ENCODE data around the gene ZFP36L1. TPM values are rescaled to one million over a fixed set of nuclear protein-coding genes. Genes with fewer than 3 reads are reported as not detected.

Gene ZFP36L1, protein sequence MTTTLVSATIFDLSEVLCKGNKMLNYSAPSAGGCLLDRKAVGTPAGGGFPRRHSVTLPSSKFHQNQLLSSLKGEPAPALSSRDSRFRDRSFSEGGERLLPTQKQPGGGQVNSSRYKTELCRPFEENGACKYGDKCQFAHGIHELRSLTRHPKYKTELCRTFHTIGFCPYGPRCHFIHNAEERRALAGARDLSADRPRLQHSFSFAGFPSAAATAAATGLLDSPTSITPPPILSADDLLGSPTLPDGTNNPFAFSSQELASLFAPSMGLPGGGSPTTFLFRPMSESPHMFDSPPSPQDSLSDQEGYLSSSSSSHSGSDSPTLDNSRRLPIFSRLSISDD
- total RNA-seq (100 to 1,000 TPM; 121 to 310 (median 212) TPM), polyA plus RNA-seq (100 to 1,000 TPM in 1 of 2 donors, 10 to 100 TPM in 1; 63.7 to 150 TPM)

DNA sequence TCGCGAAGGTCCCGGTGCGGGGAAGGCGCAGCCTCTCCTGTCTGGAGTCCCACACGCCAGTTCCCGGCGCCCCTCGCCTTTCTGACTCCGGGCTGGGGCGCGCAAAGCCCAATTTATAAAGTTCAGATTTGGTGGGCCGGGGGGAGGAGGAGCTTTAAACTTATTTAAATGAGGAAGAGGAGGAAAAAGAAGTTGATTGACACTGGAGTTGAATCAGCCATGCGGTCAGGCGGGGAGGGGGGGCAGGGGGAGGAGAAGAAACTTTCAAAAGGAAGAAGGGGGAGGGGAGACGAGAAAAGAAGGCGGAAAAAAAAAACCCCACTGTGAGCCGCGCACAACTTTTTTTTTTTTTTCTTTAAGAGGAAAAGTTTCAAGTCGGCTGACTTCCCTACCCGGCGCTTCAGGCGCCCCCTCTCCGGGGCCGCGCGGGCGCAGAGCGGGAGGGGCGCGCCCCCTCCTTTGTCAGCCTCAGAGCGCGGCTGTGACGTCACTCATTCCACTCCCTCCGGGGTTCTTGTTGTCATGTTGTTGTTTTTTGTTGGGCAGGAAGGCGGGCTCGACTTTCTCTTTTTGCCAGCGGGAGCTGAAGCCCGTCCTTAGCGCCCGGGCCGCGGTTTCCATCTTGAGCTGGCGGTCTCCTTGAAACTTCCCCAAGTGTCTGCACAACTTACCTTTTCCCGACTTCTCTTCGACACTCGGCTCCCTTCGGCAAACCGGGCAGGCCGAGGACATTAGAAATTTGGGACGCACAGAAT is at the start of gene ZFP36L1:
ZFP36L1 (minus strand) TSS at position 89 of the 755 bp plus-strand sequence. CDS start 129 bp downstream, outside the sequence.
- WGBS, 2 donors: 0 to 1% methylated on average over 47 to 51 of the region's 51 CpGs
- ATAC-seq (peak; percentile 30 to 52 (median 39)), FAIRE-seq (no peak), DNase-seq (peak; percentile 89 to 98 (median 94))
- peak within 1 kb of the TSS; percentile 99 to 100 (median 99) for H3K27ac ChIP-seq
- H3K36me3 ChIP-seq: peaks cover 0 to 22% (median 20%) of the 10 kb centered on the region in 3 donors
- peak within 1 kb of the TSS; percentile 73 to 85 (median 78) for H3K4me3 ChIP-seq
- TF ChIP-seq, protein P1, sequence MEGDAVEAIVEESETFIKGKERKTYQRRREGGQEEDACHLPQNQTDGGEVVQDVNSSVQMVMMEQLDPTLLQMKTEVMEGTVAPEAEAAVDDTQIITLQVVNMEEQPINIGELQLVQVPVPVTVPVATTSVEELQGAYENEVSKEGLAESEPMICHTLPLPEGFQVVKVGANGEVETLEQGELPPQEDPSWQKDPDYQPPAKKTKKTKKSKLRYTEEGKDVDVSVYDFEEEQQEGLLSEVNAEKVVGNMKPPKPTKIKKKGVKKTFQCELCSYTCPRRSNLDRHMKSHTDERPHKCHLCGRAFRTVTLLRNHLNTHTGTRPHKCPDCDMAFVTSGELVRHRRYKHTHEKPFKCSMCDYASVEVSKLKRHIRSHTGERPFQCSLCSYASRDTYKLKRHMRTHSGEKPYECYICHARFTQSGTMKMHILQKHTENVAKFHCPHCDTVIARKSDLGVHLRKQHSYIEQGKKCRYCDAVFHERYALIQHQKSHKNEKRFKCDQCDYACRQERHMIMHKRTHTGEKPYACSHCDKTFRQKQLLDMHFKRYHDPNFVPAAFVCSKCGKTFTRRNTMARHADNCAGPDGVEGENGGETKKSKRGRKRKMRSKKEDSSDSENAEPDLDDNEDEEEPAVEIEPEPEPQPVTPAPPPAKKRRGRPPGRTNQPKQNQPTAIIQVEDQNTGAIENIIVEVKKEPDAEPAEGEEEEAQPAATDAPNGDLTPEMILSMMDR (IDR thresholded peaks at IDR 0.05): no peak
- H3K4me1 ChIP-seq: peaks cover 0 to 8% (median 4%) of the 10 kb centered on the region in 3 donors
- no peaks in the 10 kb centered on the region for H3K9me3 ChIP-seq
- intact Hi-C loops (cut with DNase I): no loop called here
- no peaks in the 10 kb centered on the region for H3K27me3 ChIP-seq

DNA sequence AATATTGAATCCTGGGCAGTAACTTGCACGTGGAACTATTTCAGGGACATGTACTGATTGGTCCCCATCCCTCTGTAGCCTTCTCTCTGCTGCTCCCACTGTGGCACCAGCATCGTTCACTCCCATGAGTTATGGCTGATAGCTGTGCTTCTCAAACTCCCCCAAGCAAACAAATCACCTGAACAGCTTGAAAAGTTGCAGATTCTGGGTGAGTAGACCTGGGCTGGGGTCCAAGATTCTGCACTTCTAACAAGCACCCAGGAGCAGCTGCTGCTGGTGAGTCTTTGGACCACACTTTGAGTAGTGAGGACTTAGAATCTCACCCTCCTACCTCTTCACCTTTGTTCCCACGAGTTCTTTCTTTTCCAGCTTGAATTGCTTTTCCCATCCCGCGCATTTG is 49.4 kb upstream of the ZFP36L1 start:
- intact Hi-C loops (cut with DNase I): no loop called here
- no peak for ATAC-seq
- Histone ChIP-seq H3K9me3 (no peaks in the 10 kb centered on the region), H3K4me1 (no peaks in the 10 kb centered on the region), H3K27me3 (no peaks in the 10 kb centered on the region), H3K4me3 (no peak overlapping the region), H3K27ac (no peak overlapping the region), H3K36me3 (no peaks in the 10 kb centered on the region)
- DNase-seq: no peak
- TF ChIP-seq, protein P1 (IDR thresholded peaks at IDR 0.05): no peak
- 67% methylated on average over 5 of the region's 5 CpGs for WGBS, 2 donors
- no peak for FAIRE-seq

DNA sequence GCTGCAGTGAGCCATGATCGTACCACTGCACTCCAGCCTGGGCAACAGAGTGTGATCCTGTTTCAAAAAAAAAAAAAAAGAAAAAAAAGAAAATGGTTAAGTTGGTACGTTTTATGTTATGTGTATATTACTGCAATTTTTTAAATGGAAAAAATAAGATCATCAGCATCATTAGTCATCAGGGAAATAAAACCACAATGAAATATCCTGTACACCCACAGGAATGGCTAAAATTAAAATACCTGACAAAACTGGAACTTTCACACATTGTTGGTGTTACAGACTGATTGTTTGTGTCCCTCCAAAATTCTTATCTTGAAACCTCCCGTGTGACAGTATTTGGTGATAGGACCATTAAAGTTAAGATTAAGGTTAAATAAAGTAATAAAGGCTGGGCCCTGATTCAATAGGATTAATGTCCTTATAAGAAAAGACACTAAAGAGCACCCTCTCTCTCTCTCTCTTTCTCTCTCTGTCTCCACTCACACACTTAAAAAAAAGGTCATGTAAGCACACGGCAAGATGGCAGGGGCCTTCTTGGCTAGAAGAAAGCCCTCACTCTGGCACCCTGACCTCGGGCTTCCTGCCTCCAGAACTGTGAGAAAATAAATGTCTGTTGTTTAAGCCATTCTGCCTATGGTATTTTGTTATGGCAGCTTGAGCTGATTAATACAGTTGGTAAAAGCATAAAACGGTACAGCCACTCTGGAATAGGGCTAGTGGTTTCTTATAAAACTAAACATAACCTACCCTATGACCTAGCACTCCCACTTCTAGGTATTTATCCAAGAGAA is 48.3 kb upstream of the ZFP36L1 start:
- 57 to 68% methylated on average over 6 of the region's 6 CpGs for WGBS, 2 donors
- Histone ChIP-seq H3K9me3 (no peaks in the 10 kb centered on the region), H3K4me1 (no peaks in the 10 kb centered on the region), H3K27me3 (no peaks in the 10 kb centered on the region), H3K27ac (no peak overlapping the region), H3K36me3 (no peaks in the 10 kb centered on the region), H3K4me3 (no peak overlapping the region)
- FAIRE-seq: no peak
- no peak for ATAC-seq
- no peak for DNase-seq
- TF ChIP-seq, protein P1 (IDR thresholded peaks at IDR 0.05): no peak
- intact Hi-C loops (cut with DNase I): no loop called here

DNA sequence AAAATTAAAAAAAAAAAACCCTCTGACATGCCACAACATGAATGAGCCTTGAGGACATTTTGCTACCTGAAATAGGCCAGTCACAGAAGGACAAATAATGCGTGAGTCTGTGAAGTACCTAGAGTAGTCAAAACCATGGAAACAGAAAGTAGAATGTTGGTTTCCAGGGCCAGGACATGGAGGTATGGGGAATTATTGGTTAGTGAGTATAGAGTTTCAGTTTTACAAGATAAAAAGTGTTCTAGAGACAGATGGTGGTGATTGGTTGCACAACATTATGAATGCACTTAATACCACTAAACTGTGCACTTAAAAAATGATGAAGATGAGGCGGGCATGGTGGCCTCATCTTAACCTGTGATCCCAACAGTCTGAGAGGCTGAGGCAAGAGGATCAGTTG is 47.6 kb upstream of the ZFP36L1 start:
- Histone ChIP-seq H3K27me3 (no peaks in the 10 kb centered on the region), H3K4me1 (no peaks in the 10 kb centered on the region), H3K4me3 (no peak overlapping the region), H3K36me3 (no peaks in the 10 kb centered on the region), H3K27ac (no peak overlapping the region), H3K9me3 (no peaks in the 10 kb centered on the region)
- DNase-seq (no peak), ATAC-seq (no peak), FAIRE-seq (no peak)
- intact Hi-C loops (cut with DNase I): no loop called here
- TF ChIP-seq, protein P1 (IDR thresholded peaks at IDR 0.05): no peak
- 93 to 96% methylated on average over 2 of the region's 2 CpGs for WGBS, 2 donors
